RWPE1 (cell line): Measurements from ENCODE around the gene SHISA9.

Experiments
- CTCF ChIA-PET: fragments of 350-600 bp; sonication (Branson Sonifier 250); formaldehyde crosslinking; extraction: SDS; loops from one replicate; lab custom pipeline; 2021; lab: Yijun Ruan, JAX
- POLR2A ChIA-PET: fragments of 400-600 bp; formaldehyde crosslinking; extraction: SDS; loops from one replicate; lab custom pipeline; 2020; ENCODE audit warnings: antibody characterized with exemption; ENCODE audit not compliant: low non-redundant PET; lab: Yijun Ruan, JAX
- DNase-seq: peaks from one replicate; pipeline ENCODE4 v3.0.0; 2012; ENCODE audit warnings: low spot score
- H3K27ac ChIP-seq: fragments of 450-650 bp; 2 replicates; pipeline ENCODE4 v1.5.1; 2017
- TF ChIP-seq, protein P1 (sequence below): fragments of 450-650 bp; conservative IDR thresholded peaks from 2 replicates; pipeline ENCODE4 v1.5.1; 2017; ENCODE audit warnings: low read depth, mild to moderate bottlenecking

Gene SHISA9

DNA sequence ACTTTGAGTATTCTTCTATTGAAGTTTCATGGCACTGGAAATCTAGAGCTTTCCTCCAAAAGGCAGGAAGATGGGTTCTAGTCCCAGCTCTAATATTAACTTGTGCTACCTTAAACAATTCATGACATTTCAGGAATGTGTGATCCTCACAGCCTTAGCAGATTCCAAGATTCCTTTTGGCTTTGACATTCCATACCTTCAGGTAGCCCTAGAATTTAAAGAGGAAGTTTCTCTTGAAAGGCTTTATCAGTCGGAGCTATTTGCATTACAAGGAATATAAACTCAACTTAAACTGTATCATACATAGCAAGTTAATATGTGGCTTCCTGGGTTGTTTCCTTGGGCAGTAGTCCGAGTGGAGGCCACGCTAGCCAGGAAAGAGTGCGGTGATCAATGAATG is 330.0 kb downstream of the SHISA9 start:
- ChIA-PET POLR2A (no interaction called here), CTCF (no interaction called here)
- TF ChIP-seq, protein P1, sequence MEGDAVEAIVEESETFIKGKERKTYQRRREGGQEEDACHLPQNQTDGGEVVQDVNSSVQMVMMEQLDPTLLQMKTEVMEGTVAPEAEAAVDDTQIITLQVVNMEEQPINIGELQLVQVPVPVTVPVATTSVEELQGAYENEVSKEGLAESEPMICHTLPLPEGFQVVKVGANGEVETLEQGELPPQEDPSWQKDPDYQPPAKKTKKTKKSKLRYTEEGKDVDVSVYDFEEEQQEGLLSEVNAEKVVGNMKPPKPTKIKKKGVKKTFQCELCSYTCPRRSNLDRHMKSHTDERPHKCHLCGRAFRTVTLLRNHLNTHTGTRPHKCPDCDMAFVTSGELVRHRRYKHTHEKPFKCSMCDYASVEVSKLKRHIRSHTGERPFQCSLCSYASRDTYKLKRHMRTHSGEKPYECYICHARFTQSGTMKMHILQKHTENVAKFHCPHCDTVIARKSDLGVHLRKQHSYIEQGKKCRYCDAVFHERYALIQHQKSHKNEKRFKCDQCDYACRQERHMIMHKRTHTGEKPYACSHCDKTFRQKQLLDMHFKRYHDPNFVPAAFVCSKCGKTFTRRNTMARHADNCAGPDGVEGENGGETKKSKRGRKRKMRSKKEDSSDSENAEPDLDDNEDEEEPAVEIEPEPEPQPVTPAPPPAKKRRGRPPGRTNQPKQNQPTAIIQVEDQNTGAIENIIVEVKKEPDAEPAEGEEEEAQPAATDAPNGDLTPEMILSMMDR = no peak
- H3K27ac ChIP-seq = no peak overlapping the region
- no peak for DNase-seq

DNA sequence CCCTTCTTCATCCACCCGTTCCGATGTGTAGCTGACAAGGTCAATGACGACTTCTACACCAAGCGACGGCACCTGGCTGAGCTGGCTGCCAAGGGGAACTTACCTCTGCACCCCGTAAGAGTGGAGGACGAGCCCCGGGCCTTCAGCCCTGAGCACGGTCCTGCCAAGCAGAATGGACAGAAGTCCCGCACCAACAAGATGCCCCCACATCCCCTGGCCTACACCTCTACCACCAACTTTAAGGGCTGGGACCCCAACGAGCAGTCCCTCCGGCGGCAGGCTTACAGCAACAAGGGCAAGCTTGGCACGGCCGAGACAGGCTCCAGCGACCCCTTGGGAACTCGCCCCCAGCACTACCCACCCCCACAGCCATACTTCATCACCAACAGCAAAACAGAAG is 333.6 kb downstream of the SHISA9 start:
- H3K27ac ChIP-seq = no peak overlapping the region
- ChIA-PET POLR2A (no interaction called here), CTCF (no interaction called here)
- DNase-seq = no peak
- TF ChIP-seq, protein P1 = no peak

DNA sequence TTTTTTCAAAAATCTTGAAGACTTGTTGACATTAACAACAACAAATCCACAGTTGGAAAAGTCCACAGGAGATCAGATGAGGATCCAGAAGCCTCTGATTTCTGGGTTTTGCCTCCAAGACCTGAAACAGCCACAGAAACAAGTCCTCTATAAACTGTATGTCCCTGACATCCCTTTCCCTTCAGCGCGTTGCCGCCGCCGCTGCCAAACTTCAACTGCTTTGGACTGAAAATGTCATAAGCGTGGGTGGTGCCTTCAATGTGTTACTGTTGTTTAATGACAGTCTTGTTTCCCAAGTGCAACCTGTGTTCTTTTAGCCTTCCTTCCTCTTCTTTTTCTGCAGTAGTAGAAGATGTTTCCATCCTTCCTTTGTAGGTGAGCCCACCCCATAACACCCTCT is 334.9 kb downstream of the SHISA9 start:
- TF ChIP-seq, protein P1 = no peak
- POLR2A ChIA-PET = no interaction called here
- CTCF ChIA-PET = no interaction called here
- H3K27ac ChIP-seq = no peak overlapping the region
- no peak for DNase-seq

DNA sequence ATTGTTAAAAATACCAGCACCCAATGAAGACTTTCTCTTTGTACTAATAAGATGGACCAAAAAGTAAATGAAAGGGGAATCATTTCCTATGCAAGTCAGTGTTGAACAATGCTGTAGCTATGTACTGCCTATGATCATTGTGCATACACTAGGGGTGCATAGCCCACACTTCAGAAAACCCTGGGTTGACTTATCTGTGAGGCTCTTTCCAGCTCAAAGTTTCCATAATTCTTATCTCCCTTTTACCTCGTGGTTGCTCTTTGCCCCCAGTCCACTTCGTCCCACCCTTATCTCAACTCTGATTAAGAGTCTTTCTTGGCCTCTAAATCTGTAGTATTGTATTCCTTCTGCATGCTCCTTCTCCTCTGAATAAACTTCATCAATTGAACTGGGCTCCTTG is 336.8 kb downstream of the SHISA9 start:
- ChIA-PET POLR2A (no interaction called here), CTCF (no interaction called here)
- no peak overlapping the region for H3K27ac ChIP-seq
- DNase-seq = no peak
- TF ChIP-seq, protein P1 = no peak

DNA sequence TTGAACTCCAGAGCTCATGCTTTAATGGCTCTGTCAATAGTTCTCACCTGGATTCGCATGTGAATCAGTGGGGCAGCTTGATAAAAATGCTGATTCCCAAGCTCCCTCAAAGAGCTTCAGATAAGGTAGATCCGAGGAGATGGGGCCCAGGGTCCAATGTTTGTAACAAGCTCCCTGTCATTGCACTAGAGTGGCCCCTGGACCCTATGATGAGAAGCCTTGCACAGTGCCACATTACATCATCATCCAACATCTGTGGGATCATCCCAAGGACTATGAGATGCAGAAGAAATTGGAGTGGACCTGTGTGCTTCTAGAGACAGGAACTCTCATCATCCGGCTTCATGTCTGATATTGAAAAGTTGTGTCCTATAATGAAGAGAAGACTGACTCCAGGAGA is 340.8 kb downstream of the SHISA9 start:
- ChIA-PET CTCF (no interaction called here), POLR2A (no interaction called here)
- TF ChIP-seq, protein P1 = no peak
- no peak overlapping the region for H3K27ac ChIP-seq
- DNase-seq = no peak

DNA sequence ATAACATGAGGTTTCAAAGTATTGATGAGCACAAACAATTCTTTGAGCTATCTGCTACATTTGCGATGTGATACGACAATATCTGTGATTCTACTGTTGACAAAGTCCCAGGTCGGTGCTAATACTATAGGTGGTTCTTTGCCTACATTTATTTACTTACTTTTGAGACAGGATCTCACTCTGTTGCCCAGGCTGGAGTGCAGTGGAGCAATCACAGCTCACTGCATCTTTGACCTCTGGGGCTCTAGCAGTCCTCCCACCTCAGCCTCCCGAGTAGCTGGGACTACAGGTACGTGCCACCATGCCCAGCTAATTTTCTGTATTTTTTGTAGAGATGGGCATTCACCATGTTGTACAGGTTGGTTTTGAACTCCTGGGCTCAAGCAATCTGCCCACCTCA is 343.4 kb downstream of the SHISA9 start:
- POLR2A ChIA-PET = no interaction called here
- TF ChIP-seq, protein P1 = no peak
- CTCF ChIA-PET = no interaction called here
- H3K27ac ChIP-seq = no peak overlapping the region
- no peak for DNase-seq

DNA sequence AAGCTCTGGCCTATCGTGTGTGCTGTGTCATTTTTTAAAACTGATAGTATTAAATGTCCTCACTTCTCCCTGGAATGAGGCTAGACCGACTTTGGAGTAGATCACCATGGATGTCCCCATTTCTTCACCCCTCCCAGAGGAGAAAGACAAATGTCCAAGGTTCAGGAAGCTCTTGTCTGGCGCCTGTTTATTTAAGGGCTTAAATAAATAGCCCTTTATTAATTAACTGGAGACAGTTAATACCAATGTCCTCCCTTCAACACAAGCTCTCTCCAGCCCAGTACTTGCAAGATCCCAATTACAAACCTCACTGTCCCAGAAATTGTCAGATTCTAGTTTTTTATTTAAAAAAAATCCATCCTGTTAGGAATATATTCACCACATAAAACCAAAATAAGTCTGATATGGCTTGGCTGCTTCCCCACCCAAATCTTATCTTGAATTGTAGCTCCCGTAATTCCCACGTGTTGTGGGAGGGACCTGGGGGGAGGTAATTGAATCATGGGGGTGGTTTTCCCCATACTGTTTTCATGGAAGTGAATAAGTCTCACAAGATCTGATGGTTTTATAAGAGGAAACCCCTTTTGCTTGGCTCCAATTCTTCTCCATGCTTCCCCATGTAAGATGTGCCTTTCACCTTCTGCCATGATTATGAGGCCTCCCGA is 344.4 kb downstream of the SHISA9 start:
- TF ChIP-seq, protein P1 = no peak
- ChIA-PET POLR2A (no interaction called here), CTCF (no interaction called here)
- DNase-seq = no peak
- H3K27ac ChIP-seq = no peak overlapping the region
